Measurements from ENCODE around the gene SLC25A21.
A peak's percentile ranks its signal among the peaks of the same experiment; 100 is the strongest.

Gene SLC25A21

DNA sequence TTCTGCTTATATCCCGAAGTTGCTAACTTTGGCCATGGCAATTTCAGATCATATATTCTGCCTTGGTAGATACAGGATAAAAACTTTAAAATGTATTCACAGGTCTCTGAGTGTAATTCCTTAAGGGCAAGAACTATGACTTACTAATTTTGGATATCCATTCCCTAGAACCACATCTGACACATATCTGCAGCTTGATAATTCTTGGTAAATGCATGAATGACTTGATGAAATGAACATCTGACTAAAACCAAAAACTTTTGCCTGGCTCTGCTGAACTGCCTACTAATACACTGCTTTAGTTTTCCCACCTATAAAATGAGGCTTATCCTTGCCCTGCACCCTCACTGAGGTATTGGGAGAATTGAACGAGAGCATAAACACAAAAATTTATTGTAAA, 32.2 kb downstream of the SLC25A21 start:
- no peak for DNase-seq

- no peak for DNase-seq
These were observed 32.7 kb downstream of the SLC25A21 start for GRCh38 chr14:37139710-37140109.

GRCh38 chr14:37138898-37139297, 33.5 kb downstream of the SLC25A21 start:
- no peak for DNase-seq

DNA sequence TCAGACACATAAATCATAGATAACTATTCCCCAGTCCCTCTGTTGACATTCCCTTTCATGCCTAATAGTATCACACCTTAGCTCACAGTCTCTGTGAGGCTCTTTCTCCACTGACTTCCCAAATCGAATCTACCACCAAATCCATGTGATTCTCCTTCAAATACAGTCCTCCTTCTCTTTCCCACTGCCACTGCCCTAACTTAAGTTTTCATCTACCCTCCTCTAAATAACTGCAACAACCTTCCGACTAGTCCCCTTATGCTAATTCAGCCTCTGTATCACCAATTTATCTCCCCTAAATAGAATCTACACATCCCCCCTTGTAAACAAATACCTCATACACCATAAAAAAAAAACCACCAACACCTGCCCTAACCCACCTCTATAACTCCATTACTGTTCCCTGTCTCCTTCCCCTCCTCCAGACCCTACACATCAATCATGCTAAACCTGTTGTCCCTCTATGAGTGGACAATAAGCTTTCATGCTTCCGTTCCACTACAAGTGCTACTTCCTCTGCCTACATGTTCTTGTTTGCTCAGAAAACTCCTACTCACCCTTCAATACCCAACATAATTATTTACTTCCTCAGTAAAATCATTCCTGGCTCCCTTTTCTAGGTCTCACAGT, 39.0 kb downstream of the SLC25A21 start:
- DNase-seq: no peak

DNA sequence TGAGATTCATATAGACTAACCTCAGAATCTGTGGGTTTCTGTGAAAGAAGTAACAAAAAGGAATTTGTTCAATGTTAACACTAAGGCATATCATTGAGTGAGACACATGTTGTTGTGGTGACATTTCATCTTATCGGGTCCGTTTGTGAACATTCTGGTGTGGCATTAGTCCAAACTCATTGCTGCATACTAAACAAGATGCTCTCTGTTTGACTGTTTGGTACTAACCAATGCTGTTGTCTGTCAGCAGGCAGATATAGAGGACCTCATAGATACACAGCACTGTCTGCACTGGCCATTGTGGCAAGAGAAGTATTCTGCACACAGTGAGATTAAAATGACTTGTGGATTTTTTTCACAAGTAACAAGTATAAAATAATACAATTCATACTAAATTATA, 41.2 kb downstream of the SLC25A21 start:
- no peak for DNase-seq

DNA sequence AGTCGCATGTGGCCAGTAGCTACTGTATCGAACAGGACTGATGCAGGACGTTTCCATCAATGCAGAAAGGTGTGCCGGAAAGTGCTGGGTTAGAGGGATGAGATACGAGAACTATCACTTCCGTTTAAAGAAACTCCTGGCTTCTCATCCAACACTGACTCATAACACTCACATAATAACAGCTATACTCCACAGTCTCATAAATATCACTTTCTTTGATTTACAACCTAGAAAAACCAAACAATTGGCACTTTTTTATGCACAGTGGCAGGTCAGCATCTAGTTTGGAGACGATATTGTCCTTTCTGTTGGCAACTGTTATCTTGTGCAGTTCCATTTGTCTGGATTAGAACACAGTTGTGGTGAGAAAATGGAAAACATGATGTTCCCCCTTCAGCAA, 43.4 kb downstream of the SLC25A21 start:
- no peak for DNase-seq

GRCh38 chr14:37124614-37125013, 47.8 kb downstream of the SLC25A21 start:
- DNase-seq: no peak

GRCh38 chr14:37122919-37123639, 49.3 kb downstream of the SLC25A21 start:
- no peak for DNase-seq

- no peak for DNase-seq
These were observed 50.1 kb downstream of the SLC25A21 start for GRCh38 chr14:37122288-37122687.

- no peak for DNase-seq
These were observed 53.6 kb downstream of the SLC25A21 start for GRCh38 chr14:37118673-37119366.

DNA sequence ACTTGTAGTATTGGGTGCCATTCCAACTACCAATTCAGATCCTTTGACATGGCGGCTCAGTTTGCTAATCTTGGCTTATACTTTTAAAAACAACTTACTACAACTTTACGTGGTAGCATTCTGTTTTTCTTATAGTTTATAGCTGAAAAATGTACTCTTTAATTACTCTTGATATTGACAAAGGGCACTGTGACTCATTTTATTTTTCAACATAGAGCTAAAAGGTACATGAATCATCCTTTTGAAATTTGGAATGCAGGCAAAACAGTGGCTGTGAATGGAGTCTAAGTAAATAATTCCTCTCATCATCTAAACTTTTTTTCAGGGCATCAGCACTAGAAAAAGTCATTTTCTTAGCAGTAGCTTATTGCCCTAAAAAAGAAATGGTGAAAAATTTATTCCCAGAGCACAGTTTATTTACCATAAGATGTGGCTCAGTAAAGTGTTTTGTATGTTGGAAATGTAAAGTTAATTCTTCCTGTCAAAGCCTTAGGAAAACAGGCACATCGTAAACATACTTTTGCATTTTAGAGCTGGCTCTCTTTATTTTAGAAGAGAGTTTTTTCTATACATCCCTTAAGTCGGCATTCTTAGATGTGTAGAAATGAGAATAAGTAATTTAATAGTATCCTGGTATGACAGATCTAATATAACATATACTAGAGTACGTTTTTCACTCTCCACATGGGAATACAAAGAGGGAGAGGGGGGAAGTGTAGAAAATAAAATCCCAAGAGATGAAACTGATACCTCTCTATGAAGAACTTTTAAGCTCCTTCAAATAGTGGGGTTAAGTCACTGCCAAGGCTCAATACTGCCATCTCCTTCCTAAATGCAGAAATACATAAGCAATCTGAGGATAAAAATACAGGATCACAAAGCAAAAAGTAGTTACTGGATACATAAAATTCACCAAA, 55.2 kb downstream of the SLC25A21 start:
- peak; percentile 67 for DNase-seq

GRCh38 chr14:37115406-37115805, 57.0 kb downstream of the SLC25A21 start:
- DNase-seq: no peak

- DNase-seq: no peak
These were observed 57.8 kb downstream of the SLC25A21 start for GRCh38 chr14:37114559-37114958.

GRCh38 chr14:37114002-37114401, 58.4 kb downstream of the SLC25A21 start:
- no peak for DNase-seq

DNA sequence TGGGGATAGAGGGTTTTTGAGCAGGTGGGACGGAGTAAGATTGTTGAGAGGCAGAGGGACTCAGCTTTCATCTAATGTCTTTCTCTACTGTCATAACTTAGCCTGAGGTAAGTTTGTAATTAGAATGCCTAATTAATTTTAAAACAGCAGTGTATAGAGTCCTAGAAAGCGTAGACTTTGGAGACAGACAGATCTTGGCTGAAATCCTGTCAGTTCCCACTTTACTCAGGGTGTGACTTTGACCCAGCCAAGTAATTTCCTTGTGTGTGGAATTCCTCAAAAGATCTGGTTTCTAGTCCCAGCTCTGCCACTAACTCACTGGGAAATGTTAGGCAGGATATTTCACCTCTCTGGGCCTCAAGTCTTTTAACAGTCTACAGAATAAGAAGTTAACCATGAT, 74.3 kb downstream of the SLC25A21 start:
- no peak for DNase-seq

- no peak for DNase-seq
These were observed 77.9 kb downstream of the SLC25A21 start for GRCh38 chr14:37094502-37094901.

GRCh38 chr14:37093364-37093763, 79.0 kb downstream of the SLC25A21 start:
- DNase-seq: peak; percentile 10

GRCh38 chr14:37091651-37092050, 80.8 kb downstream of the SLC25A21 start:
- DNase-seq: no peak

DNA sequence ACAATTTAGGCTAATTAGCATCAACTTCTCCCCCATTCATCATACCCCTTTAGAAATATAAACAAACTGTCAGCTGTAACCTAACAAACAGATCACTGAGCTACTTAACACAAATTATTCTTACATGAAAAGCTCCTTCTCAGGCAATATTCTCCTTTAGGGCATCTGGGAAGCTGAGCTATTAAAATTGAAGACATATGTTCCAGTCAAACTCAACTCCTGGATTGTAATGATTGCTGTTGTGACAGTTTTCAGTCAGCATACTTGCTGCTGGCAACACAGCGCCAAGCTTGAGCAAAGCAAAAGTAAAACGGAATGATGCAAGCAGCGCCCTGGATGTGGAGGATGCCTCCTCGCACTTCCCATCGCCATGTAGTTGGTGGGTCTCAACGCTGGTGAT, 82.4 kb downstream of the SLC25A21 start:
- DNase-seq: no peak

GRCh38 chr14:37089410-37089809, 83.0 kb downstream of the SLC25A21 start:
- DNase-seq: no peak

DNA sequence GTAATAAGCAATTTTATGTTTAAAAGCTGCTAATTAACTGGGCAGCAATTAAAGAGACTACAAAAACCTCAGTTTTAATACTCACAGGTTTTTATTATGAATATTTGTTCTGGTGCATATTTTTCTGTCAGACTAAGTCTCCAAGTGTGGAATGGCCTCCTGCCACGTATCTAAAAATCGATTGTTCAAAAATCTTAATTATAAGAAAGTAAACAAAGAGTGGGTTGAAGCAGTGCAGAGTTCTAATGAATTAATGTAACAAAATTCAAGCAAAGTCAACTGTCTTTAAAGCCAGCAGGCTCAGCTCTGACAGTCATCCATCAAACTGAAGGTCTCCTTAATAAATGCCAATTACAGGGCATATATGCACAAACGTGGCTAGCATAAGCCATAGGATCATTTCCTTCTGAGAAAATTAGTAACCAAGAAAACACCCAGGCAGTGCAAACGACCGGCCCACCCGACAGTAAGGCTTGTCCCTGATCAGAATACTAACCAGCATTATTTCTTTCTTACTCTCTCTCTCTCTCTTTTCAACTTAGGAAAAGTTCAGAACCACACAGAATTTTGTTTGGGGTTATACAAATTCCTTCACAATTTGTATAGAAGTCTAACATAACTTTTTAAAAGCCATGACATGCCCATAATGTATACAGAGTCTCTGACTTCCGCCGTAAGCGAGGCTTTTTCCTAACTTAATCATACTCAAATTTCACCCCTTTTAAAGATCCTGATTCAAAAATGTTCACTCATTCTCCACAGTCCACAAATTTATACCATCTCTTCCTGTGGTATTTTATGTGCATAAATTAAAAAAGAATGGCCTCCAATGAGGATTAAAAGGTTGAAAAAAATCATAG, 83.8 kb downstream of the SLC25A21 start:
- no peak for DNase-seq

DNA sequence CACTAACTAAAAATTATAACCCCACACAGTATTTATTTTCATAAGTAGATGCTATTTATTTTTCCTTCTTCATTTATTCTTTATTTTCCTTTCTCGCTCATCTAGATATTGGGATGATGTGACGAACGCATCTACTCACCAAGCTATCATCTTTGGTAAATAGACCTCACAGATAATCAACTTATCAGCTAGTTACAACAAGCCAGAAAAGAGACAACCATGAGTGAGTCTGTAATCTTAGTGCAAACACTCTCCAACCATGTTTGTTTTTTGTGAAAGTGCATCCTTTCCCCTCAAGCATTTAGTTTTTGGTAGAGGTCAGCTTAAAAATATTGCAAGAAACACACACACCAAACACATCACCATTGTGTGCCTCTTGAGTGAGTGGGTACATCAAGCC, 84.9 kb downstream of the SLC25A21 start:
- DNase-seq: no peak
